ENCODE results near the gene ANKS1B. TPM values are rescaled to one million over a fixed set of nuclear protein-coding genes. Genes with fewer than 3 reads are reported as not detected.

ANKS1B gene
- total and polyA plus RNA-seq, 10 of the 15 experiments (the other 5 are each of a cell fraction or from before 2014, with no cell fraction given) = 0.16 to 1.3 (median 0.82) TPM; not detected in 7

GRCh38 chr12:99619389-99620158, 365.2 kb downstream of the ANKS1B start:
- ChIA-PET RAD21 (ENCODE audit: unreplicated experiment) (interaction anchor here (0.7 to 2.8 kb wide), 7 partner anchors 228 to 578 kb away, joined by 3 to 27 read pairs (median 5); no protein-coding TSS in a partner anchor), SMC1A (ENCODE audit: uncharacterized antibody, unreplicated experiment) (interaction anchor here (0.6 to 2.7 kb wide), 11 partner anchors 9 to 996 kb away, joined by 3 to 38 read pairs (median 4); no protein-coding TSS in a partner anchor), CTCF (interaction anchor here (0.7 to 6.5 kb wide), 16 partner anchors 8 to 576 kb away, joined by 3 to 102 read pairs (median 5); no protein-coding TSS in a partner anchor), POLR2A (no interaction called here)
- Histone ChIP-seq H3K9me3 (replicated peaks; ENCODE audit: control insufficient read depth, insufficient read depth, low read length) (no peaks in the 10 kb centered on the region; the same call in 2 of the 3 replicates), H3K79me2 (ENCODE audit: control insufficient read depth, insufficient read depth, low read length) (no peaks in the 10 kb centered on the region), H3K27ac (ENCODE audit: control insufficient read depth, insufficient read depth) (no peak overlapping the region), H3K27me3 (replicated peaks in 1 of 2; ENCODE audit: control insufficient read depth in 2 of 2, insufficient read depth in 2 of 2, low read length in 1 of 2) (no peaks in the 10 kb centered on the region), H3K4me1 (ENCODE audit: control insufficient read depth, insufficient read depth, low read length) (no peaks in the 10 kb centered on the region), H2AFZ (ENCODE audit: control insufficient read depth, low read depth, low read length) (no peak overlapping the region), H4K20me1 (ENCODE audit: control insufficient read depth, insufficient read depth) (no peaks in the 10 kb centered on the region), H3K36me3 (ENCODE audit: control insufficient read depth in 2 of 2, insufficient read depth in 2 of 2, low read length in 1 of 2) (no peaks in the 10 kb centered on the region), H3K9ac (ENCODE audit: control insufficient read depth, insufficient read depth, low read length) (no peak overlapping the region), H3K4me2 (ENCODE audit: control insufficient read depth, insufficient read depth) (no peak overlapping the region), H3K4me3 (no peak overlapping the region)
- intact Hi-C loops (cut with micrococcal nuclease; ENCODE audit: unreplicated experiment) = loop anchor here (1.0 kb wide), 2 partner anchors 232 to 576 kb away; no protein-coding TSS in a partner anchor
- 15% methylated on average over 7 of the region's 7 CpGs for WGBS (ENCODE audit: insufficient coverage, insufficient replicate concordance, low lambda C conversion rate, missing lambda C conversion rate)
- in situ Hi-C loops (cut with MboI) = loop anchor here (25.0 kb wide), 1 partner anchor 232 kb away; no protein-coding TSS in a partner anchor
- BruUV-seq (replicated peaks) = no TSS peak
- DNase-seq (ENCODE audit: low read depth, low spot score) (no peak), ATAC-seq (peak; percentile 97), FAIRE-seq (no peak)
- TF ChIP-seq CTCF (IDR thresholded peaks at IDR 0.05 in 2 of 3, conservative IDR thresholded peaks at IDR 0.05 in 1 of 3; ENCODE audit: control insufficient read depth in 2 of 3, extremely low read depth in 1 of 3, insufficient read depth in 1 of 3, low read depth in 3 of 3, low read length in 3 of 3) = peak; percentile 67 to 85 (median 82)
- TF ChIP-seq, protein P1, sequence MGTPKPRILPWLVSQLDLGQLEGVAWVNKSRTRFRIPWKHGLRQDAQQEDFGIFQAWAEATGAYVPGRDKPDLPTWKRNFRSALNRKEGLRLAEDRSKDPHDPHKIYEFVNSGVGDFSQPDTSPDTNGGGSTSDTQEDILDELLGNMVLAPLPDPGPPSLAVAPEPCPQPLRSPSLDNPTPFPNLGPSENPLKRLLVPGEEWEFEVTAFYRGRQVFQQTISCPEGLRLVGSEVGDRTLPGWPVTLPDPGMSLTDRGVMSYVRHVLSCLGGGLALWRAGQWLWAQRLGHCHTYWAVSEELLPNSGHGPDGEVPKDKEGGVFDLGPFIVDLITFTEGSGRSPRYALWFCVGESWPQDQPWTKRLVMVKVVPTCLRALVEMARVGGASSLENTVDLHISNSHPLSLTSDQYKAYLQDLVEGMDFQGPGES (IDR thresholded peaks at IDR 0.05) = no peak
- TF ChIP-seq RB1 (IDR thresholded peaks at IDR 0.05; ENCODE audit: borderline replicate concordance) = no peak
- TF ChIP-seq, protein P2, sequence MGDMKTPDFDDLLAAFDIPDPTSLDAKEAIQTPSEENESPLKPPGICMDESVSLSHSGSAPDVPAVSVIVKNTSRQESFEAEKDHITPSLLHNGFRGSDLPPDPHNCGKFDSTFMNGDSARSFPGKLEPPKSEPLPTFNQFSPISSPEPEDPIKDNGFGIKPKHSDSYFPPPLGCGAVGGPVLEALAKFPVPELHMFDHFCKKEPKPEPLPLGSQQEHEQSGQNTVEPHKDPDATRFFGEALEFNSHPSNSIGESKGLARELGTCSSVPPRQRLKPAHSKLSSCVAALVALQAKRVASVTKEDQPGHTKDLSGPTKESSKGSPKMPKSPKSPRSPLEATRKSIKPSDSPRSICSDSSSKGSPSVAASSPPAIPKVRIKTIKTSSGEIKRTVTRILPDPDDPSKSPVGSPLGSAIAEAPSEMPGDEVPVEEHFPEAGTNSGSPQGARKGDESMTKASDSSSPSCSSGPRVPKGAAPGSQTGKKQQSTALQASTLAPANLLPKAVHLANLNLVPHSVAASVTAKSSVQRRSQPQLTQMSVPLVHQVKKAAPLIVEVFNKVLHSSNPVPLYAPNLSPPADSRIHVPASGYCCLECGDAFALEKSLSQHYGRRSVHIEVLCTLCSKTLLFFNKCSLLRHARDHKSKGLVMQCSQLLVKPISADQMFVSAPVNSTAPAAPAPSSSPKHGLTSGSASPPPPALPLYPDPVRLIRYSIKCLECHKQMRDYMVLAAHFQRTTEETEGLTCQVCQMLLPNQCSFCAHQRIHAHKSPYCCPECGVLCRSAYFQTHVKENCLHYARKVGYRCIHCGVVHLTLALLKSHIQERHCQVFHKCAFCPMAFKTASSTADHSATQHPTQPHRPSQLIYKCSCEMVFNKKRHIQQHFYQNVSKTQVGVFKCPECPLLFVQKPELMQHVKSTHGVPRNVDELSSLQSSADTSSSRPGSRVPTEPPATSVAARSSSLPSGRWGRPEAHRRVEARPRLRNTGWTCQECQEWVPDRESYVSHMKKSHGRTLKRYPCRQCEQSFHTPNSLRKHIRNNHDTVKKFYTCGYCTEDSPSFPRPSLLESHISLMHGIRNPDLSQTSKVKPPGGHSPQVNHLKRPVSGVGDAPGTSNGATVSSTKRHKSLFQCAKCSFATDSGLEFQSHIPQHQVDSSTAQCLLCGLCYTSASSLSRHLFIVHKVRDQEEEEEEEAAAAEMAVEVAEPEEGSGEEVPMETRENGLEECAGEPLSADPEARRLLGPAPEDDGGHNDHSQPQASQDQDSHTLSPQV (IDR thresholded peaks at IDR 0.05) = no peak
- no peak for TF ChIP-seq LARP7 (IDR thresholded peaks at IDR 0.05)
- TF ChIP-seq CREB1 (IDR thresholded peaks at IDR 0.05; ENCODE audit: low read depth) = no peak
- no peak for TF ChIP-seq ZBTB11 (CRISPR knock-in tag; IDR thresholded peaks at IDR 0.05)
- TF ChIP-seq CHD1 (IDR thresholded peaks at IDR 0.05; ENCODE audit: low read depth, low read length) = no peak
- no peak for TF ChIP-seq ZNF274 (IDR thresholded peaks at IDR 0.05; ENCODE audit: insufficient read depth, insufficient read length)
- TF ChIP-seq FOXK2 (IDR thresholded peaks at IDR 0.05) = no peak
